Karpas-422 (cell line): ENCODE data around the gene AP1G1. TPM values are rescaled to one million over a fixed set of nuclear protein-coding genes. Genes with fewer than 3 reads are reported as not detected.

Source experiments
- DNase-seq: peaks from one replicate; pipeline ENCODE4 v3.0.0-alpha.2; 2015
- H2AFZ ChIP-seq: fragments of 200-600 bp; sonication (generic); 2 replicates; pipeline ENCODE4 v1.6.1; 2014; ENCODE audit warnings: antibody characterized with exemption, low read length, mixed read lengths
- H3K27ac ChIP-seq: fragments of 200-600 bp; sonication (generic); 2 replicates; pipeline ENCODE4 v1.5.1; 2014; ENCODE audit warnings: mild to moderate bottlenecking, low read length, moderate library complexity
- H3K27me3 ChIP-seq: fragments of 200-600 bp; sonication (generic); 2 replicates; pipeline ENCODE4 v1.6.1; 2014; ENCODE audit warnings: low read length, mixed read lengths
- H3K36me3 ChIP-seq: fragments of 200-600 bp; sonication (generic); 2 replicates; pipeline ENCODE4 v1.6.1; 2014; ENCODE audit warnings: low read length, mixed read lengths; ENCODE audit not compliant: insufficient read depth
- H3K4me1 ChIP-seq: fragments of 200-600 bp; sonication (generic); 2 replicates; pipeline ENCODE4 v1.6.1; 2014; ENCODE audit warnings: mild to moderate bottlenecking, low read length, mixed read lengths
- H3K4me2 ChIP-seq: fragments of 200-600 bp; sonication (generic); 2 replicates; pipeline ENCODE4 v1.6.1; 2014; ENCODE audit warnings: low read length, low read depth, mild to moderate bottlenecking; ENCODE audit not compliant: poor library complexity, severe bottlenecking
- H3K4me3 ChIP-seq: fragments of 200-600 bp; sonication (generic); 2 replicates; pipeline ENCODE4 v1.5.1; 2014; ENCODE audit warnings: mild to moderate bottlenecking, antibody characterized with exemption, low read length, mixed read lengths
- H3K79me2 ChIP-seq: fragments of 200-600 bp; sonication (generic); 2 replicates; pipeline ENCODE4 v1.6.1; 2014; ENCODE audit warnings: mild to moderate bottlenecking, low read length, mixed read lengths
- H3K9ac ChIP-seq: fragments of 200-600 bp; sonication (generic); 2 replicates; pipeline ENCODE4 v1.6.0; 2014; ENCODE audit warnings: low read length
- H3K9me2 ChIP-seq: fragments of 200-600 bp; sonication (generic), shearing (Covaris generic); replicated peaks from 2 replicates; pipeline ENCODE4 v1.6.0; 2014; ENCODE audit warnings: mild to moderate bottlenecking, low read length, moderate library complexity; ENCODE audit not compliant: insufficient read depth
- H3K9me3 ChIP-seq: fragments of 300-700, 200-600 bp; sonication (generic); 2 replicates; pipeline ENCODE4 v1.6.1; 2014; ENCODE audit warnings: low read length, mixed read lengths
- H4K20me1 ChIP-seq: fragments of 200-600 bp; sonication (generic); 2 replicates; pipeline ENCODE4 v1.6.1; 2014; ENCODE audit warnings: mild to moderate bottlenecking, antibody characterized with exemption, low read length, low read depth; ENCODE audit not compliant: insufficient read depth
- total RNA-seq: library from RNA; depleted of rRNA; stranded (reverse); fragments of >200 nt; shearing (Covaris generic); gene quantifications from 2 replicates; pipeline ENCODE4 v1.2.3, GENCODE V29; 2014; ENCODE audit warnings: low replicate concordance

Gene AP1G1
- total RNA-seq, 1 experiment from 2014 or later, result 78.8 TPM

DNA sequence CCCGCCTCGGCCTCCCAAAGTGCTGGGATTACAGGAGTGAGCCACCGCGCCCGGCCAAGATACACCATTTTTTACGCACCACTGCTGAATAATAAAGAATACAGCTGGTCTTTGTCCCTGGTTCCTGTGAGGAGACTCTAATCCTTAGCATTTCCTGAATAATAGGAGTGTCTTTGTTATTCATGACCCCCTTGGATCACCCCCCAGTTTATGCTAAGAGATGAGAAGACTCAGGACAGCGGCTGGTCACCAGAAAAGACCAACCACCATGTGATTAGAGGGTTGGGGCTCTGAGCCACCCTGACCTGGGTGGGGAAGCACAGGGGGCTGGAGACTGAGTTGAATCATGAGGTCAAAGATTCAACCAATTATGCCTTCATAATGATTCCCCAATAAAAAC lies 101.4 kb downstream of the AP1G1 start:
- Histone ChIP-seq H3K9me3 (no peaks in the 10 kb centered on the region), H3K9ac (peak overlapping the region; percentile 62), H3K9me2 (no peaks in the 10 kb centered on the region), H3K4me2 (peak overlapping the region; percentile 73), H3K79me2 (peaks cover 90% of the 10 kb centered on the region), H4K20me1 (no peaks in the 10 kb centered on the region), H3K27me3 (no peaks in the 10 kb centered on the region), H2AFZ (no peak overlapping the region), H3K4me3 (peak overlapping the region; percentile 60), H3K27ac (peak overlapping the region; percentile 88), H3K4me1 (peaks cover 75% of the 10 kb centered on the region), H3K36me3 (no peaks in the 10 kb centered on the region; the same call in 1 of the 2 replicates)
- no peak for DNase-seq

DNA sequence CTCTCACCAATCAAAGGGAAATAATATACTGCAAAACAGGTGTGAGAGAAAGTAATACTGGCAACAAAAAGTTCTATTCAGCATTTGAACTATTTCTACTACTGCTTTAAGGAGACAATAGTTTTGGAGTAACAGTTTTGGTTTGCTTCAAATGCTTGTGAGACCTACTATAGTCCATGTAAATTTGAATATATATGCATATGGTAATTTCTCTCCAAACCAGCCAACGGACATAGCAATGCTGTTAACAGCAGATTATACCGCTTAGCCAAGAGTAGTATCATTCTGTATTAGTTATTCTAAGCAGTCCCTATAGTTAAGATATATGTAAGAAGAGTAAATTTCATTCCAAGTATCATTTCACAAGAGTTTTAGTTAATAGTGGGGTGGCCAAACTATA lies 102.6 kb downstream of the AP1G1 start:
- Histone ChIP-seq H3K4me3 (no peak overlapping the region), H3K79me2 (peaks cover 87% of the 10 kb centered on the region), H3K36me3 (peaks cover 4% of the 10 kb centered on the region; the same call in 1 of the 2 replicates), H3K27me3 (no peaks in the 10 kb centered on the region), H2AFZ (no peak overlapping the region), H3K9ac (no peak overlapping the region), H3K27ac (peak overlapping the region; percentile 36), H4K20me1 (no peaks in the 10 kb centered on the region), H3K4me1 (peaks cover 74% of the 10 kb centered on the region), H3K9me2 (no peaks in the 10 kb centered on the region), H3K9me3 (no peaks in the 10 kb centered on the region), H3K4me2 (peak overlapping the region; percentile 6)
- no peak for DNase-seq

DNA sequence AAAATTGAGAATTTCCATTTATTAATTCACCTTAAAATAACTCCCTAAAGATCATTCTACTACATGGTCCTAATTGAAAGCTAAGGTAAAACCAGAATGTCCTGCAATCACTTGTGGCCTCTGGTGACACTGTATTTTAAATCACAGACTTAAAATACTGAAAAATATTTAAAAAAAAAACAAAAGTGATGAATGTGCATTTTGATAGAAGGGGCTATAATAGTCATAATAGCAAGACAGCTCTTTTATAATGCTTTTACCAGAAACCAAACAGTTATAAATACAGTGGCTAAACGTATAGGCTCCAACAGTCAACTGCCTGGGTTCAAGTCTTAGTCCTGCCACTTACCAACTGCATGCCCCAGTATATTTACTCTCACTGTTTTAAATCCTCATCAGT lies 105.3 kb downstream of the AP1G1 start:
- Histone ChIP-seq H3K79me2 (peaks cover 70% of the 10 kb centered on the region), H3K9me3 (no peaks in the 10 kb centered on the region), H3K9me2 (no peaks in the 10 kb centered on the region), H2AFZ (no peak overlapping the region), H3K27me3 (no peaks in the 10 kb centered on the region), H4K20me1 (no peaks in the 10 kb centered on the region), H3K36me3 (peaks cover 4% of the 10 kb centered on the region; the same call in 1 of the 2 replicates), H3K4me3 (no peak overlapping the region), H3K4me1 (peaks cover 60% of the 10 kb centered on the region), H3K27ac (no peak overlapping the region), H3K9ac (no peak overlapping the region), H3K4me2 (no peak overlapping the region)
- DNase-seq, result no peak

DNA sequence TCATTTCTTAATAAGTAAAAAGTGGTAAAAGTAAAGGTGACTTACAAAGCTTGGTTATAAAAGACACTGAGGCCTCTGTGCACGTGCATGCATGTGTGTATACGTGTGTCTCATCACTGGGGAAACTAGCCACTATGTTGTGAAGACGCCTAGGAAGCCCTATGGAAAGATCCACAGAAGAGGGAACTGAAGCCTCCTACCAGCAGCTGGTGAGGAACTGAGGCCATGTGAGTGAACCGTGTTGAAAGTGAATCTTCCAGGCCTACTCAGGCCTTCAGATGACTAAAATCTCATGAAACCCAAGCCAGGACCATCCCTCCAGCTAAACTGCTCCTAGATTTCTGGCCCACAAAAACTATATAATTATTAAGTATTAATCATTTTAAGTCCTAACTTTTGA lies 107.8 kb downstream of the AP1G1 start:
- no peak overlapping the region for H3K9ac ChIP-seq
- peaks cover 4% of the 10 kb centered on the region; the same call in 1 of the 2 replicates for H3K36me3 ChIP-seq
- no peaks in the 10 kb centered on the region for H3K27me3 ChIP-seq
- no peaks in the 10 kb centered on the region for H4K20me1 ChIP-seq
- no peak overlapping the region for H2AFZ ChIP-seq
- peaks cover 58% of the 10 kb centered on the region for H3K79me2 ChIP-seq
- H3K27ac ChIP-seq, result no peak overlapping the region
- no peaks in the 10 kb centered on the region for H3K9me3 ChIP-seq
- H3K4me1 ChIP-seq, result peaks cover 44% of the 10 kb centered on the region
- no peak for DNase-seq
- no peak overlapping the region for H3K4me3 ChIP-seq
- H3K4me2 ChIP-seq, result no peak overlapping the region
- no peaks in the 10 kb centered on the region for H3K9me2 ChIP-seq

DNA sequence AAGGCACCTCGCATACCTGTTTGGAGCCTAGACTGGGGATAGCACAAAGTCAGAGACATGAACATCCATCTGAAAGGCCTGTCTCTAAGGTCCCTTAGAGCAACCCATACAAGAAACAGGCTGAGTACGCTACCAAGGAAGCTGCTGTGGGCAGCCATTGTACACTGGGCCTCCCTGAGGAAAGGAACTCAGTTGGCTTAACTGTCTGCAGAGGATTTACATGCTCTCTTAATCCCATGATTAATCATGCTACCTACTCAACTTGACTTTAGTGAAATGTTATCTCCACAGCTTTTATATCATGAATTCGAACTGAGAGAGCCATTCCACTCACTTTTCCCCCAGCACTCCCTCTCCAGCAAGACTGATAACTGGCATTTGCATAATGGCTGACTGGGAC lies 110.1 kb downstream of the AP1G1 start:
- peak overlapping the region; percentile 7; the same call in 1 of the 2 replicates for H3K27ac ChIP-seq
- no peak overlapping the region for H3K9ac ChIP-seq
- DNase-seq, result no peak
- H3K9me3 ChIP-seq, result no peaks in the 10 kb centered on the region
- H3K27me3 ChIP-seq, result no peaks in the 10 kb centered on the region
- no peak overlapping the region for H3K4me2 ChIP-seq
- H3K36me3 ChIP-seq, result peaks cover 4% of the 10 kb centered on the region; the same call in 1 of the 2 replicates
- H3K4me3 ChIP-seq, result no peak overlapping the region
- no peaks in the 10 kb centered on the region for H3K9me2 ChIP-seq
- peaks cover 32% of the 10 kb centered on the region for H3K4me1 ChIP-seq
- no peak overlapping the region for H2AFZ ChIP-seq
- H3K79me2 ChIP-seq, result peaks cover 46% of the 10 kb centered on the region
- H4K20me1 ChIP-seq, result no peaks in the 10 kb centered on the region

DNA sequence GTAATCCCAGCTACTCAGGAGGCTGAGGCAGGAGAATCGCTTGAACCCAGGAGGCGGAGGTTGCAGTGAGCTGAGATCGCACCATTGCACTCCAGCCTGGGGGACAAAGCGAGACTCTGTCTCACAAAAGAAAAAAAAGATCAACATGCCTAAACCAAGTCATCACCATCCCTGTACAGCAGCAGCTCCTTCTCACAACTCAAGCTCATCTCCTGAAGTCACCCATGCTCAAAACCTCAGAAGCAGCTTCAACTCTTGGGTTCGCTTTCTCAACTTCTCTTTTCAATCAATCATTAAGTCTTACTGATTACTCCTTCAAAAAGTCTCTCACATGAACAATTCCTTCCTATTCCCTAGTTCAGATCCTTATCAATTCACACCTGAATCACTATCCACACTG lies 115.5 kb downstream of the AP1G1 start:
- Histone ChIP-seq H3K9me2 (no peaks in the 10 kb centered on the region), H3K79me2 (peaks cover 25% of the 10 kb centered on the region), H3K9me3 (no peaks in the 10 kb centered on the region), H4K20me1 (no peaks in the 10 kb centered on the region), H3K4me2 (no peak overlapping the region), H3K4me3 (no peak overlapping the region), H3K27ac (no peak overlapping the region), H3K4me1 (peaks cover 7% of the 10 kb centered on the region), H3K36me3 (peaks cover 8% of the 10 kb centered on the region; the same call in 1 of the 2 replicates), H3K27me3 (no peaks in the 10 kb centered on the region), H3K9ac (no peak overlapping the region), H2AFZ (no peak overlapping the region)
- DNase-seq, result no peak

DNA sequence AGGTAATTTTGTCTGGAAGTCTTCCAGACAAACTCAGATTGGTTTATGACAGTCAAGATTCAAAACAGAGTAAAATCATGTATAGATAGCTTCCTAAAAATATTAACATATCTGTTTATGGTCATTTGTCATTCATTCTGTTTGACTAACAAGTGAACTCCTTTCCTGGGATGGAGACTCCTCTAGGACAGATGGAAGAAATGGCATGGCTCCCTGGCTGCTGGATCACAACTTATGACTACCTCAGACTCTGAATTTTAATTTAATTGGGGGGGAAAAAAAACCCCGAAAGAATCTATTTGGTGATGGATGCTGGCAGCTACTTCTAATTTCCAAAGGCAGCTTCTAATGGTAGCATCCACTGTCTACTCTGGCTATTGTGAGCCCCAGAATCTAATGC lies 118.7 kb downstream of the AP1G1 start:
- H3K9me3 ChIP-seq, result no peaks in the 10 kb centered on the region
- no peak overlapping the region for H3K4me3 ChIP-seq
- peaks cover 13% of the 10 kb centered on the region for H3K79me2 ChIP-seq
- no peak overlapping the region for H2AFZ ChIP-seq
- no peaks in the 10 kb centered on the region for H4K20me1 ChIP-seq
- H3K9ac ChIP-seq, result no peak overlapping the region
- DNase-seq, result no peak
- H3K27me3 ChIP-seq, result no peaks in the 10 kb centered on the region
- no peaks in the 10 kb centered on the region for H3K9me2 ChIP-seq
- H3K4me2 ChIP-seq, result no peak overlapping the region
- H3K4me1 ChIP-seq, result no peaks in the 10 kb centered on the region; the same call in 1 of the 2 replicates
- no peak overlapping the region for H3K27ac ChIP-seq
- H3K36me3 ChIP-seq, result peaks cover 22% of the 10 kb centered on the region; the same call in 1 of the 2 replicates

DNA sequence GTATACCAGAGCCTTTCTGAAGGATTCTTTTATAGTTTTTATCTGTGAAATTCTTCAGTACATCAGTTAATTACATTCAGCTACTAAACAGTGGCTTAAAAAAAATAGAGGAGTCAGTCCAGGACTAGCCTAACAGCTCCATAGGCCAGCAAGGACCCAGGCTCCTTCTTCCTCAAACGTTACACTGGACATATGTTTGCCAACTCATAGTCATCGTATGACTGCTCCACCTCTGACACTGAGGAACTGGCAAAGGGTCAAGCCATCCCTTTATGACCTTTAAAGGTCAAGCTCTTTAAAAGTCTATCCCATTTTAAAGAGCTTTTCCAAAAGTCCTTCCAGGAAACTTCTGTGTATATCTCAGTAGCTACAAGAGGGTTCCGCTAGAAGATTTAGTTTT lies 120.8 kb downstream of the AP1G1 start:
- H3K9me3 ChIP-seq, result no peaks in the 10 kb centered on the region
- no peak overlapping the region for H2AFZ ChIP-seq
- no peak overlapping the region for H3K27ac ChIP-seq
- no peaks in the 10 kb centered on the region for H3K27me3 ChIP-seq
- H3K4me3 ChIP-seq, result no peak overlapping the region
- H3K4me1 ChIP-seq, result no peaks in the 10 kb centered on the region; the same call in 1 of the 2 replicates
- H3K4me2 ChIP-seq, result no peak overlapping the region
- no peak overlapping the region for H3K9ac ChIP-seq
- no peak for DNase-seq
- H4K20me1 ChIP-seq, result no peaks in the 10 kb centered on the region
- H3K79me2 ChIP-seq, result peaks cover 4% of the 10 kb centered on the region; the same call in 1 of the 2 replicates
- no peaks in the 10 kb centered on the region for H3K9me2 ChIP-seq
- peaks cover 22% of the 10 kb centered on the region; the same call in 1 of the 2 replicates for H3K36me3 ChIP-seq
